Naive thymus-derived CD4-positive, alpha-beta T cell (primary cell): ENCODE results near the gene ATP9B. TPM values are rescaled to one million over a fixed set of nuclear protein-coding genes. Genes with fewer than 3 reads are reported as not detected.
"Not testable (repeated sequence)": the region's sequence is repeated elsewhere in the genome, so short reads cannot be mapped to it uniquely, and the experiment has no call there.

Source experiments
- ATAC-seq: fragments of 150-1000 bp; cut with Tn5 transposase; 2 replicates; pipeline ENCODE4 v1.10.0; 2021; ENCODE audit warnings: mild to moderate bottlenecking, moderate library complexity
- CTCF ChIA-PET: fragments of 350-600 bp; sonication (Branson Sonifier 250); formaldehyde crosslinking; loops from one replicate; lab custom pipeline; 2021; ENCODE audit warnings: antibody characterized with exemption; lab: Charles Lee
- POLR2A ChIA-PET: fragments of 350-600 bp; sonication (Branson Sonifier 250); formaldehyde crosslinking; loops from one replicate; lab custom pipeline; 2021; ENCODE audit warnings: antibody characterized with exemption, inconsistent platforms; lab: Charles Lee
- DNase-seq, 9 donors: peaks; one replicate each; pipeline versions ENCODE4 v3.0.0 to v3.0.0-alpha.2; 2020 to 2022; ENCODE audit warnings: mixed read lengths in 1 of 9
- H3K27ac ChIP-seq: one replicate; pipeline ENCODE4 v1.7.0; 2013; ENCODE audit warnings: mild to moderate bottlenecking, low read depth, low read length, moderate library complexity
- H3K27me3 ChIP-seq, 2 donors: one replicate each; pipeline ENCODE4 v1.7.0; 2013; ENCODE audit warnings: low read length in 2 of 2, mild to moderate bottlenecking in 2 of 2, moderate library complexity in 2 of 2; ENCODE audit not compliant: control insufficient read depth in 2 of 2, insufficient read depth in 2 of 2
- H3K36me3 ChIP-seq, 3 experiments: 1 replicate in 2 of 3; 2 replicates in 1 of 3; pipeline ENCODE4 v1.7.0; 2013; ENCODE audit warnings: low read length in 3 of 3, mild to moderate bottlenecking in 3 of 3, moderate library complexity in 1 of 3; ENCODE audit not compliant: insufficient read depth in 3 of 3, control insufficient read depth in 2 of 3
- H3K4me1 ChIP-seq, 2 donors: one replicate each; pipeline ENCODE4 v1.7.0; 2013; ENCODE audit warnings: low read length in 2 of 2, mild to moderate bottlenecking in 2 of 2, moderate library complexity in 1 of 2; ENCODE audit not compliant: control insufficient read depth in 2 of 2, insufficient read depth in 2 of 2
- H3K4me3 ChIP-seq: 2 replicates; pipeline ENCODE4 v1.7.0; 2013; ENCODE audit warnings: mild to moderate bottlenecking, low read length
- H3K9me3 ChIP-seq, 3 experiments: 1 replicate in 2 of 3; 2 replicates in 1 of 3; pipeline ENCODE4 v1.7.0; 2013; ENCODE audit warnings: low read length in 3 of 3; ENCODE audit not compliant: control insufficient read depth in 2 of 3
- H3K27ac Mint-ChIP-seq, 9 donors: one replicate each; pipeline ENCODE4 v1.8.0; 2020 to 2022; ENCODE audit warnings: mixed read lengths in 9 of 9, mild to moderate bottlenecking in 8 of 9, moderate library complexity in 5 of 9, inconsistent platforms in 2 of 9
- H3K27me3 Mint-ChIP-seq, 5 donors: one replicate each; pipeline ENCODE4 v1.8.0; 2021 to 2022; ENCODE audit warnings: mixed read lengths in 5 of 5, mild to moderate bottlenecking in 1 of 5
- H3K36me3 Mint-ChIP-seq, 5 donors: one replicate each; pipeline ENCODE4 v1.8.0; 2020 to 2022; ENCODE audit warnings: mixed read lengths in 5 of 5, mild to moderate bottlenecking in 3 of 5, inconsistent platforms in 1 of 5
- H3K4me1 Mint-ChIP-seq, 7 donors: one replicate each; pipeline ENCODE4 v1.8.0; 2020 to 2022; ENCODE audit warnings: mixed read lengths in 7 of 7, mild to moderate bottlenecking in 3 of 7, inconsistent platforms in 1 of 7
- H3K4me3 Mint-ChIP-seq, 10 donors: one replicate each; pipeline ENCODE4 v1.8.0; 2020 to 2022; ENCODE audit warnings: mild to moderate bottlenecking in 10 of 10, mixed read lengths in 10 of 10, moderate library complexity in 6 of 10, inconsistent platforms in 2 of 10
- H3K9me3 Mint-ChIP-seq, 11 donors: one replicate each; pipeline ENCODE4 v1.8.0; 2020 to 2022; ENCODE audit warnings: mixed read lengths in 11 of 11, mild to moderate bottlenecking in 4 of 11, inconsistent platforms in 1 of 11, moderate library complexity in 1 of 11
- intact Hi-C, 2 donors: fragments of 100-400 bp; cut with micrococcal nuclease; formaldehyde crosslinking; loops; one replicate each; pipeline ENCODE4 v1.15.1; 2023
- polyA plus RNA-seq, 2 donors: library from polyadenylated mRNA; unstranded; fragments of 300-500 nt; fragmentation: Illumina TruSeq; gene quantifications; one replicate each; pipeline ENCODE4 v1.2.3, GENCODE V29; 2021
- total RNA-seq, 6 experiments: library from RNA in 5 of 6; stranded (reverse) in 5 of 6; gene quantifications; 1 replicate in 5 of 6; 2 replicates in 1 of 6; pipeline ENCODE4 v1.2.3 and lab custom pipeline; 2021 to 2026

The ATP9B gene
- total and polyA plus RNA-seq, 7 experiments from 2014 or later: 21.3 to 90.5 (median 79.4) TPM

- CTCF ChIA-PET: no interaction called here
- no peak for ATAC-seq
- H3K27ac ChIP-seq: no peak overlapping the region
- intact Hi-C loops: no loop called here
- POLR2A ChIA-PET: no interaction called here
- H3K4me3 ChIP-seq: no peak overlapping the region
- DNase-seq: no peak
- H3K4me3 Mint-ChIP-seq: no peak overlapping the region
- H3K27me3 Mint-ChIP-seq: no peaks in the 10 kb centered on the region
- peaks cover 8 to 27% (median 14%) of the 10 kb centered on the region in 7 donors for H3K4me1 Mint-ChIP-seq
- no peaks in the 10 kb centered on the region for H3K27me3 ChIP-seq
- peaks cover 0 to 3% (median 0%) of the 10 kb centered on the region in 11 donors for H3K9me3 Mint-ChIP-seq
- H3K9me3 ChIP-seq: no peaks in the 10 kb centered on the region
- H3K4me1 ChIP-seq: peaks cover 0 to 13% of the 10 kb centered on the region in 2 donors
- H3K36me3 ChIP-seq: peaks cover 0 to 24% (median 0%) of the 10 kb centered on the region in 3 experiments
- peaks cover 5 to 56% (median 40%) of the 10 kb centered on the region in 5 donors for H3K36me3 Mint-ChIP-seq
- H3K27ac Mint-ChIP-seq: peak overlapping the region in 2 of 9 donors; percentile 2 to 12
Observed at GRCh38 chr18:79321625-79322405, 252.6 kb downstream of the ATP9B start.

DNA sequence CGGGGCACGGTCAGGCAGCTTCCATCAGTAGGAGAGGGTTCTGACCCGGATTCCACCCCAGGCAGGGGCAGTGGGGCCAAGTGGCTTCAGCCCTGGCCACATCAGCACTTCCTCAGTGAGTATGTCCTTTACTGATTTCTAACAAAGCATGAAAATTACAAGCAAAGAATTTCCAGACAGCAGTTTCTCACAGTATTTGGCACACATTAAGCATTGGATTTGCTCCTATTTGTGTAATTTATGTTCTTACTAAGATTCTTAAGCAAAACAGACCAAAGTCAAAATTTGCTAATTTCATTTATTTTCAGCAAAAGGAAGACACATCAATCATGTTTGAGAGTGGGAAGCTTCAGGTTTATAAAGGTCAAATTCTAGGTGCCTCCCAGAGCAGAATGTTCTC is 253.2 kb downstream of the ATP9B start:
- DNase-seq: no peak
- H3K9me3 ChIP-seq: no peaks in the 10 kb centered on the region
- H3K9me3 Mint-ChIP-seq: peaks cover 0 to 4% (median 0%) of the 10 kb centered on the region in 11 donors

DNA sequence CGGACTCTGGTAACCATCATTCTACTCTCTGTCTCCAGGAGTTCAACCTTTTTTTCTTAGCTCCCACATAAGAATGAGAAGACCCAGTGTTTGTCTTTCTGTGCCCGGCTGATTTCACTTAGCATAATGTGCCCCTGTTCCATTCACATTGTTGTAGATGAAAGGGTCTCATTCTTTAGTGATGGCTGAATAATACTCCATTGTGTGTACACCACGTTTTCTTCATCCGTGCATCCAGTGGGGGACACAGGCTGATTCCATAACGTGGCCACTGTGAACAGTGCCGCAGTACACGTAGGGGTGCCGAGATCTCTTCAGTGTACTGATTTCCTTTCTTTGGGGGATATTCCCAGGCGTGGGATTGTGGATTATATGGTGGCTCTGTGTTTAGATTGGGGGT is 254.3 kb downstream of the ATP9B start:
- peaks cover 0 to 17% (median 4%) of the 10 kb centered on the region in 7 donors for H3K4me1 Mint-ChIP-seq
- H3K27ac Mint-ChIP-seq: no peak overlapping the region
- POLR2A ChIA-PET: no interaction called here
- Histone ChIP-seq H3K27me3 (no peaks in the 10 kb centered on the region), H3K36me3 (peaks cover 0 to 26% (median 0%) of the 10 kb centered on the region in 3 experiments), H3K4me1 (peaks cover 0 to 7% of the 10 kb centered on the region in 2 donors), H3K9me3 (no peaks in the 10 kb centered on the region), H3K4me3 (no peak overlapping the region), H3K27ac (no peak overlapping the region)
- peaks cover 0 to 7% (median 0%) of the 10 kb centered on the region in 11 donors for H3K9me3 Mint-ChIP-seq
- no peaks in the 10 kb centered on the region for H3K27me3 Mint-ChIP-seq
- intact Hi-C loops: no loop called here
- H3K4me3 Mint-ChIP-seq: no peak overlapping the region
- CTCF ChIA-PET: no interaction called here
- ATAC-seq: no peak
- DNase-seq: no peak
- peaks cover 12 to 51% (median 38%) of the 10 kb centered on the region in 5 donors for H3K36me3 Mint-ChIP-seq

More for the DNA sequence above, 253.2 kb downstream of the ATP9B start:
- POLR2A ChIA-PET: no interaction called here
- Histone ChIP-seq H3K27me3 (no peaks in the 10 kb centered on the region), H3K4me3 (no peak overlapping the region), H3K27ac (no peak overlapping the region), H3K4me1 (peaks cover 0 to 12% of the 10 kb centered on the region in 2 donors), H3K36me3 (peaks cover 0 to 26% (median 0%) of the 10 kb centered on the region in 3 experiments)
- intact Hi-C loops: no loop called here
- ATAC-seq: no peak
- Mint-ChIP-seq H3K27ac (no peak overlapping the region), H3K4me3 (no peak overlapping the region), H3K36me3 (peaks cover 8 to 58% (median 44%) of the 10 kb centered on the region in 5 donors), H3K4me1 (peaks cover 8 to 22% (median 13%) of the 10 kb centered on the region in 7 donors), H3K27me3 (no peaks in the 10 kb centered on the region)
- CTCF ChIA-PET: no interaction called here

GRCh38 chr18:79326413-79327198 is 257.4 kb downstream of the ATP9B start:
- ATAC-seq: peak; percentile 67
- Mint-ChIP-seq H3K4me3 (peak overlapping the region in 1 of 10 donors; percentile 34), H3K27me3 (no peaks in the 10 kb centered on the region), H3K9me3 (peaks cover 0 to 7% (median 0%) of the 10 kb centered on the region in 11 donors), H3K36me3 (peaks cover 15 to 52% (median 36%) of the 10 kb centered on the region in 5 donors), H3K27ac (peak overlapping the region in 8 of 9 donors; percentile 43 to 79 (median 64)), H3K4me1 (peaks cover 0 to 17% (median 3%) of the 10 kb centered on the region in 7 donors)
- no peaks in the 10 kb centered on the region for H3K27me3 ChIP-seq
- POLR2A ChIA-PET: no interaction called here
- CTCF ChIA-PET: no interaction called here
- no peaks in the 10 kb centered on the region for H3K9me3 ChIP-seq
- no peak overlapping the region for H3K27ac ChIP-seq
- peaks cover 0 to 7% of the 10 kb centered on the region in 2 donors for H3K4me1 ChIP-seq
- intact Hi-C loops: no loop called here
- no peak overlapping the region for H3K4me3 ChIP-seq
- peaks cover 0 to 46% (median 2%) of the 10 kb centered on the region in 3 experiments for H3K36me3 ChIP-seq
- DNase-seq: no peak

- Mint-ChIP-seq H3K4me3 (peak overlapping the region in 1 of 10 donors; percentile 34), H3K27ac (peak overlapping the region in 6 of 9 donors; percentile 12 to 75 (median 53)), H3K9me3 (peaks cover 0 to 7% (median 0%) of the 10 kb centered on the region in 11 donors), H3K4me1 (peaks cover 0 to 15% (median 3%) of the 10 kb centered on the region in 7 donors), H3K36me3 (peaks cover 15 to 50% (median 29%) of the 10 kb centered on the region in 5 donors), H3K27me3 (no peaks in the 10 kb centered on the region)
- H3K9me3 ChIP-seq: no peaks in the 10 kb centered on the region
- no peak for DNase-seq
- H3K36me3 ChIP-seq: peaks cover 0 to 48% (median 5%) of the 10 kb centered on the region in 3 experiments
- ATAC-seq: peak; percentile 32
- H3K27me3 ChIP-seq: no peaks in the 10 kb centered on the region
- no peak overlapping the region for H3K4me3 ChIP-seq
- ChIA-PET CTCF (no interaction called here), POLR2A (no interaction called here)
- H3K4me1 ChIP-seq: peaks cover 0 to 7% of the 10 kb centered on the region in 2 donors
- intact Hi-C loops: no loop called here
- no peak overlapping the region for H3K27ac ChIP-seq
Observed at GRCh38 chr18:79327199-79327721, 258.1 kb downstream of the ATP9B start.

GRCh38 chr18:79327915-79328314 is 258.7 kb downstream of the ATP9B start:
- H3K4me3 Mint-ChIP-seq, ATAC-seq, POLR2A ChIA-PET, H3K4me1 ChIP-seq, CTCF ChIA-PET, DNase-seq, H3K9me3 ChIP-seq, H3K4me3 ChIP-seq, H3K27ac ChIP-seq, H3K27me3 Mint-ChIP-seq, H3K9me3 Mint-ChIP-seq, intact Hi-C loops, H3K27me3 ChIP-seq: not testable (repeated sequence)
- Mint-ChIP-seq H3K36me3 (peaks cover 15 to 53% (median 27%) of the 10 kb centered on the region in 5 donors), H3K27ac (peak overlapping the region in 1 of 9 donors; percentile 69), H3K4me1 (peaks cover 0 to 15% (median 3%) of the 10 kb centered on the region in 7 donors)
- peaks cover 0 to 52% (median 5%) of the 10 kb centered on the region in 3 experiments for H3K36me3 ChIP-seq
